Keratinocyte (primary cell): Measurements from ENCODE around the gene PCMTD2. TPM values are rescaled to one million over a fixed set of nuclear protein-coding genes. Genes with fewer than 3 reads are reported as not detected.
A peak's percentile ranks its signal among the peaks of the same experiment; 100 is the strongest.

Source experiments
- DNase-seq: peaks from one replicate; pipeline ENCODE4 v3.0.0-alpha.2; 2011; ENCODE audit warnings: low read depth, missing footprints, low spot score
- FAIRE-seq: peaks from 2 replicates; lab custom pipeline; 2011; peaks lifted over from hg19 to GRCh38; lab: Jason Lieb, UNC
- H2AFZ ChIP-seq: 2 replicates; pipeline ENCODE4 v1.6.0; 2012; ENCODE audit warnings: low read length, control low read depth, inconsistent platforms; ENCODE audit not compliant: control insufficient read depth
- H3K27ac ChIP-seq: 2 replicates; pipeline ENCODE4 v1.5.1; 2011; ENCODE audit warnings: low read length; ENCODE audit not compliant: control insufficient read depth, insufficient read depth
- H3K27me3 ChIP-seq: 3 replicates; pipeline ENCODE4 v1.6.0; 2011; ENCODE audit warnings: low read length; ENCODE audit not compliant: control insufficient read depth, insufficient read depth; ENCODE audit errors: extremely low read depth
- H3K36me3 ChIP-seq, 2 experiments: 2 replicates in 1 of 2; 3 replicates in 1 of 2; pipeline ENCODE4 v1.5.1; 2011; ENCODE audit warnings: low read length in 2 of 2, mild to moderate bottlenecking in 1 of 2; ENCODE audit not compliant: control insufficient read depth in 2 of 2, insufficient read depth in 2 of 2; ENCODE audit errors: extremely low read depth in 1 of 2
- H3K4me1 ChIP-seq: 3 replicates; pipeline ENCODE4 v1.5.1; 2011; ENCODE audit warnings: low read length; ENCODE audit not compliant: control insufficient read depth, insufficient read depth; ENCODE audit errors: extremely low read depth
- H3K4me2 ChIP-seq: 3 replicates; pipeline ENCODE4 v1.6.0; 2011; ENCODE audit warnings: low read depth, low read length; ENCODE audit not compliant: control insufficient read depth, insufficient read depth; ENCODE audit errors: extremely low read depth
- H3K4me3 ChIP-seq, 3 experiments: fragments of 200-600 bp in 1 of 3; sonication (generic) in 1 of 3; 2 replicates in 2 of 3; 3 replicates in 1 of 3; pipeline ENCODE4 v1.5.1; 2011 to 2016; ENCODE audit warnings: low read length in 3 of 3, mild to moderate bottlenecking in 3 of 3, control low read depth in 2 of 3, inconsistent platforms in 1 of 3, low read depth in 1 of 3, mixed read lengths in 1 of 3, mixed run types in 1 of 3, moderate library complexity in 1 of 3; ENCODE audit not compliant: control insufficient read depth in 2 of 3, insufficient read depth in 2 of 3; ENCODE audit errors: extremely low read depth in 1 of 3
- H3K79me2 ChIP-seq: 2 replicates; pipeline ENCODE4 v1.6.0; 2012; ENCODE audit warnings: low read length; ENCODE audit not compliant: control insufficient read depth, insufficient read depth
- H3K9ac ChIP-seq: 3 replicates; pipeline ENCODE4 v1.6.0; 2011; ENCODE audit warnings: low read length; ENCODE audit not compliant: control insufficient read depth, insufficient read depth; ENCODE audit errors: extremely low read depth
- H3K9me1 ChIP-seq: 3 replicates; pipeline ENCODE4 v1.6.0; 2011; ENCODE audit warnings: low read length; ENCODE audit not compliant: control insufficient read depth, insufficient read depth; ENCODE audit errors: extremely low read depth
- H3K9me3 ChIP-seq: 2 replicates; pipeline ENCODE4 v1.5.1; 2012; ENCODE audit warnings: low read depth, low read length; ENCODE audit not compliant: control insufficient read depth
- H4K20me1 ChIP-seq: 3 replicates; pipeline ENCODE4 v1.6.0; 2011; ENCODE audit warnings: low read length; ENCODE audit not compliant: control insufficient read depth, insufficient read depth; ENCODE audit errors: extremely low read depth
- CTCF ChIP-seq, 3 experiments: IDR thresholded peaks in 1 of 3; conservative IDR thresholded peaks in 1 of 3; optimal IDR thresholded peaks in 1 of 3; 2 replicates in 2 of 3; 3 replicates in 1 of 3; pipeline versions ENCODE3 to v1.5.1; 2011; ENCODE audit warnings: low read length in 3 of 3, mild to moderate bottlenecking in 3 of 3, moderate library complexity in 2 of 3, control low read depth in 1 of 3, inconsistent platforms in 1 of 3; ENCODE audit not compliant: insufficient read depth in 2 of 3; ENCODE audit errors: extremely low read depth in 1 of 3
- EZH2 ChIP-seq: IDR thresholded peaks from one replicate; pipeline ENCODE4 v1.6.1; 2012; ENCODE audit warnings: inconsistent platforms, mild to moderate bottlenecking, low read length, moderate library complexity
- dilution Hi-C: fragments of 300-500 bp; cut with MboI; formaldehyde crosslinking; loops from one replicate; pipeline ENCODE4 v1.7.0; 2020; ENCODE audit warnings: low sequenced_read_pairs; ENCODE audit not compliant: extremely low pct_ligation_motif_present
- polyA plus RNA-seq, 5 experiments: library from polyadenylated mRNA; depleted of rRNA in 3 of 5; stranded (reverse) in 3 of 5; stranded (forward) in 1 of 5; unstranded in 1 of 5; fragments of >200 nt; gene quantifications; 1 replicate in 1 of 5; 2 replicates in 3 of 5; 3 replicates in 1 of 5; pipeline versions ENCODE4 v1.2.1 to v1.2.3, GENCODE V29; 2011 to 2012; ENCODE audit warnings: missing spikeins in 2 of 5, low read depth in 1 of 5, low replicate concordance in 1 of 5

The PCMTD2 gene
- polyA plus RNA-seq, 1 donor (not counting 4 experiments of a cell fraction or from before 2014, with no cell fraction given): 25.8 TPM

- Histone ChIP-seq H3K27ac (no peak overlapping the region), H2AFZ (no peak overlapping the region), H3K4me2 (no peak overlapping the region), H3K4me1 (peaks cover 49% of the 10 kb centered on the region), H3K9me1 (no peaks in the 10 kb centered on the region), H3K36me3 (no peaks in the 10 kb centered on the region), H3K79me2 (no peaks in the 10 kb centered on the region), H3K27me3 (peaks cover 16% of the 10 kb centered on the region), H3K9me3 (no peaks in the 10 kb centered on the region), H4K20me1 (no peaks in the 10 kb centered on the region), H3K4me3 (no peak overlapping the region), H3K9ac (peak overlapping the region; percentile 7)
- no peak for FAIRE-seq
- TF ChIP-seq CTCF (optimal IDR thresholded peaks at IDR 0.05 in 1 of 3, IDR thresholded peaks at IDR 0.05 in 1 of 3, conservative IDR thresholded peaks at IDR 0.05 in 1 of 3; ENCODE audit: extremely low read depth in 1 of 3, insufficient read depth in 2 of 3, low read length in 3 of 3) (no peak), EZH2 (no peak)
- dilution Hi-C loops: no loop called here
- DNase-seq: peak; percentile 64
Observed at GRCh38 chr20:64219202-64219601, 36.3 kb upstream of the PCMTD2 start.

DNA sequence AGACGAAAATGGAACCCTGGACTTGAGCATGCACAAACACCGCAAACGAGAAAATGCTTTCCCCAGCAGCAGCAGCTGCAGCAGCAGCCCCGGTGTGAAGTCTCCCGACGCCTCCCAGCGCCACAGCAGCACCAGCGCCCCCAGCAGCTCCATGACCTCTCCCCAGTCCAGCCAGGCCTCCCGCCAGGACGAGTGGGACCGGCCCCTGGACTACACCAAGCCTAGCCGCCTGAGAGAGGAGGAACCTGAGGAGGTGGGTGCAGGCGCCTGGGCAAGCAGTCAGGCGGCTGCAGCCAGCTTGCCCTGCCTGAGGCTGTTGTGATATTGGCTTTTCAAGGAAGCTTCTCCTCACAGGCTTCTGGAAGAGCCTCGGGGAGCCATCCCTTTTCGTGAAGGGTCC is 35.8 kb upstream of the PCMTD2 start:
- no peak for DNase-seq
- H3K9me1 ChIP-seq: no peaks in the 10 kb centered on the region
- H2AFZ ChIP-seq: no peak overlapping the region
- H3K27ac ChIP-seq: no peak overlapping the region
- no peak overlapping the region for H3K9ac ChIP-seq
- H3K4me2 ChIP-seq: no peak overlapping the region
- TF ChIP-seq EZH2 (no peak), CTCF (optimal IDR thresholded peaks at IDR 0.05 in 1 of 3, IDR thresholded peaks at IDR 0.05 in 1 of 3, conservative IDR thresholded peaks at IDR 0.05 in 1 of 3; ENCODE audit: extremely low read depth in 1 of 3, insufficient read depth in 2 of 3, low read length in 3 of 3) (no peak)
- dilution Hi-C loops: no loop called here
- H3K36me3 ChIP-seq: no peaks in the 10 kb centered on the region
- H3K4me1 ChIP-seq: peaks cover 50% of the 10 kb centered on the region
- H3K27me3 ChIP-seq: peaks cover 15% of the 10 kb centered on the region
- no peaks in the 10 kb centered on the region for H3K9me3 ChIP-seq
- H3K79me2 ChIP-seq: no peaks in the 10 kb centered on the region
- H3K4me3 ChIP-seq: no peak overlapping the region
- no peak for FAIRE-seq
- no peaks in the 10 kb centered on the region for H4K20me1 ChIP-seq
